Cerebellar cortex (tissue), 1 donor: ENCODE measurements around the gene NDP.
A peak's percentile ranks its signal among the peaks of the same experiment; 100 is the strongest.

Experiments
- DNase-seq: peaks from one replicate; pipeline ENCODE4 v3.0.0-alpha.2; 2015; ENCODE audit warnings: low spot score

Gene NDP

GRCh38 chrX:43973249-43974099 is at the start of gene NDP:
NDP (minus strand) TSS chrX:43973390; CDS start chrX:43958645, 14,745 bp downstream.
- DNase-seq = peak; percentile 48

GRCh38 chrX:44022964-44023363 is 49.8 kb upstream of the NDP start:
- no peak for DNase-seq

GRCh38 chrX:44020693-44021092 is 47.5 kb upstream of the NDP start:
- DNase-seq = no peak

- DNase-seq = no peak
Observed at GRCh38 chrX:44019911-44020310, 46.7 kb upstream of the NDP start.

GRCh38 chrX:44017676-44018075 is 44.5 kb upstream of the NDP start:
- DNase-seq = no peak

GRCh38 chrX:44016906-44017305 is 43.7 kb upstream of the NDP start:
- no peak for DNase-seq

- DNase-seq = no peak
Observed at GRCh38 chrX:44012484-44013096, 39.4 kb upstream of the NDP start.

- no peak for DNase-seq
Observed at GRCh38 chrX:44011506-44011905, 38.3 kb upstream of the NDP start.

- no peak for DNase-seq
Observed at GRCh38 chrX:44010626-44011025, 37.4 kb upstream of the NDP start.

GRCh38 chrX:44006081-44006480 is 32.9 kb upstream of the NDP start:
- DNase-seq = no peak

GRCh38 chrX:44003975-44004374 is 30.8 kb upstream of the NDP start:
- DNase-seq = no peak

- DNase-seq = no peak
Observed at GRCh38 chrX:44002567-44002966, 29.4 kb upstream of the NDP start.

GRCh38 chrX:43998374-43998773 is 25.2 kb upstream of the NDP start:
- no peak for DNase-seq

GRCh38 chrX:43996491-43996890 is 23.3 kb upstream of the NDP start:
- DNase-seq = no peak

- no peak for DNase-seq
Observed at GRCh38 chrX:43986083-43986482, 12.9 kb upstream of the NDP start.

- no peak for DNase-seq
Observed at GRCh38 chrX:43985511-43985910, 12.3 kb upstream of the NDP start.

GRCh38 chrX:43978226-43978625 is 5.0 kb upstream of the NDP start:
- no peak for DNase-seq

- no peak for DNase-seq
Observed at GRCh38 chrX:43976205-43976604, 3.0 kb upstream of the NDP start.

- no peak for DNase-seq
Observed at GRCh38 chrX:43975796-43976195, 2.6 kb upstream of the NDP start.

- peak; percentile 41 for DNase-seq
Observed at GRCh38 chrX:43974741-43975465, 1.7 kb upstream of the NDP start.

- no peak for DNase-seq
Observed at GRCh38 chrX:43974100-43974475, 898 bp upstream of the NDP start.

GRCh38 chrX:43971966-43972961 is 926 bp downstream of the NDP start:
- DNase-seq = peak; percentile 66
